Measurements from ENCODE around the gene CHPF.

Gene CHPF

GRCh38 chr2:219531639-219532377 lies 11.8 kb downstream of the CHPF start:
- no peak for DNase-seq (ENCODE audit: low read depth)

- DNase-seq (ENCODE audit: low read depth) = peak; percentile 72
Observed at GRCh38 chr2:219530048-219530963, 13.3 kb downstream of the CHPF start.

DNA sequence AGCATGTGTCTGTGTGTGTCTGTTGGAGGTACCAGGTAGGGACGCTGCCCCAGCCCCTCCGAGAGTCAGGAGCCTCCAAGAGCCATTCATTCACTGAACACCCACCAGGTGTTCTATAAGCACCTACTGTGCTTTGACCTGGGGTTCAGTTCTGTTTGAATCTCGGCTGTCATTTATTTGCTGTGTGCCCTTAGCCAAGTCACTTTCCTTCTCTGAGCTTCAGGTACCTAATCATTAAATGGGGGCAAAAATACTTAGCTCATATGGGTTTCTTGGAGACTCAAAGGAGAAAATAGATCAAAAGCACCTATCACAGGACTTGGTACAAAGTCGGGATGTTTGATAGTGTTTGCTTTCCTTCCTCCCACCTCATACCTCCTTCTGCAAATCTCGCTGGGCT lies 16.1 kb downstream of the CHPF start:
- DNase-seq (ENCODE audit: low read depth) = no peak

DNA sequence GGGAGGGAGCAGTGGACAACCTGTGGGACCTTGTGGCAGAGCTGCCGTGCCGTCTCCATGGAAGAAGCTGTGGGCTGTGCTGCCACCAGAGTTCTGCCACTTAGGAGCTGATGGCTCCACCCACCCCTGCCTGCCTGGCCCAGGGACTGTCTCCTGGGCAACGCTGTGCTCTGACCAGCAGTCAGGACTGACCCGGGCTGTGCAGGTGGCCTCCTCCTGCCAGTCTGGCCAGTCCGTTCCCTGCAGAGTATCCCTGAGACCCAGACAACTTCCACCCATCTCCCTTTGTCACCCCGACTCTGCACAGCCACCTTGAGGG lies 16.6 kb downstream of the CHPF start:
- DNase-seq (ENCODE audit: low read depth) = no peak

- no peak for DNase-seq (ENCODE audit: low read depth)
Observed at GRCh38 chr2:219526320-219527075, 17.1 kb downstream of the CHPF start.

GRCh38 chr2:219525533-219526232 lies 17.9 kb downstream of the CHPF start:
- DNase-seq (ENCODE audit: low read depth) = no peak

DNA sequence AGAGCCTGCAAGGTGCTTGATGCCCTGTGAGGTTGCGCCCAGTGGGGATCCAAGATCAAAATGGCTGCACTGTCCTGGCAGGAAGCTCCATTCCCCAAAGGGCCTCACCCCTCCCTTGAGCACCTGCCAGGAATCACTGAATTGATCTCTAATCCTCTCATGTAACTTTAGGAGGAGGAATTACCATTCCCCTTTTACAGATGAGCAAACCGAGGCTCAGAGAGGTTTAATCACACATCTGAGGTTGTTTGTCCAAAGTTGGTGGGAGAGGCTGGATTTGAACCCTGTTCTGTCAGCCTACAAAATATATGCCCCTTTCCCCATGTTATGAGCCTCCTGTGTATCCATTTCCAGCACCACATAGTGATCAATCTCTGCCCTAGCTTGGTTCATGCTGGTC lies 18.8 kb downstream of the CHPF start:
- DNase-seq (ENCODE audit: low read depth) = no peak

DNA sequence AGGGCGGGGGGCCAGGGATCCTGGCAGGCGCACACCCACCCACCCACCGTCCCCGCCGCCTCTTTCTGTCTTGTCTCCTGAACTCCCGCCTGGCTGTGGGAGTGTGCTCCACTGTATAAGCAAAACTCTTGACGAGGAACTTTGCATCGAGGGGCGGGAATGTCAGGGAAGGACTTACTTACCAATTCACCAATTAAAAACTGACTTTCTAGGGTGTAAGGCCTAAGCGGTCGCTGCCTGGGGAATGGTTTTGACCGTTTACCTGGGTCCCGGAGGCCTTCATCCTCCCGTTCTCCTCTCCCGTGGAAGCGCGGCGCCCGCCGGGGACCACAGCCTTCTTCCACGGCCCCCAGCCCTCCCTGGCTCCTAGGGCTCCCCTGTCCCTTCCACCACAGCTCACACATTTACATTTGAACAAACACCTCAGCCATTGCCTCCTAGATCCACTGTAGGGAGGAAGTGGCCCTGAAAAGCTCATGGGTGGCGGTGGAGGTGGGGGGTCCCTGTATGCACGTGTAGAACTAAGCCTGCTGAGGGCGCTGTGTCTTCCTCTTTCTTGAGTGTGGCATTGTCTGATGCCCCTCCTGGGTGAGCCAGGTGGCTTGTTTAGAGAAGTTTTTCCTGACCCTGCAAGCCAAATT lies 20.5 kb downstream of the CHPF start:
- DNase-seq (ENCODE audit: low read depth) = no peak

GRCh38 chr2:219522111-219523030 lies 21.2 kb downstream of the CHPF start:
- no peak for DNase-seq (ENCODE audit: low read depth)

GRCh38 chr2:219521066-219521880 lies 22.3 kb downstream of the CHPF start:
- DNase-seq (ENCODE audit: low read depth) = no peak

GRCh38 chr2:219520079-219520478 lies 23.5 kb downstream of the CHPF start:
- DNase-seq (ENCODE audit: low read depth) = no peak

- no peak for DNase-seq (ENCODE audit: low read depth)
Observed at GRCh38 chr2:219519526-219519916, 24.1 kb downstream of the CHPF start.

DNA sequence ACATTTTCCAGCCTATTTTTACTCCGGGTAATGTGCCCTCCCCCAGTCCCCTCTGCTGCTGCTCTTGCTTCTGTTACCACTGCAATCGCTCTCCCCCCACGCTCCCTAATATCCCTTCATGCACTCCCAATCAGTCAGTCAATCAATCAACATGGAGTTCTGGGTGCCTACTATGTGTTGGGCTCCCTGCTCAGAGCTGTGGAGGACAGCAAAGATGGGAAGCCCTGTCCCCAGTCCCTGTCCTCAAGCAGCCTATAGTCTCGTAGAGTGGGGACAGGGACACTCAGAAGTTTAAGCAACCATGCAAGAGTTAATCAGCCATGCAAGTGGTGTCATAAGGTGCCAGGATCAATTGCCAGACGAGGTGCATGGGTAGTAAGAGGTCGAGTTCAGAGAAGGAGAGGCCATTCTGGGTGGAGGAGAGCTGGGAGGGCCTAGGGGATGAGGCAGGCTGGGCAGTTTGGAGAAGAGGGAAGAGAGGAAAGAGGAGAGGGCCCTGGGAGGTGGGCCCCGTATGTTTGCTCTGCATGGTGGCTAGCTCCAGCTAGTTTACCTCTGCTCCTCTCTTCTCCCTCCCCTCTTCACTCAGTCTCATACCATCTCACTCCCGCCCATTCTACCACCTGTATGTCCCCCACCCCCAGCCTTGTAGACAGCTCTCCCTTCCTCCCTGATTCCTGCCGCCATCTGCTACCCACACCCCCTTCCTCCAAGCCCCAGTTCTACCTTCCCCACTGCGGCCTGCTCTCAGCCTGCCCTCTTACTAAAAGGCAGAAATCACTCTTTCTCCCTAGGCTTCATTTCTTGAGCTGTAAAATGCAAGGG lies 25.4 kb downstream of the CHPF start:
- DNase-seq (ENCODE audit: low read depth) = no peak

DNA sequence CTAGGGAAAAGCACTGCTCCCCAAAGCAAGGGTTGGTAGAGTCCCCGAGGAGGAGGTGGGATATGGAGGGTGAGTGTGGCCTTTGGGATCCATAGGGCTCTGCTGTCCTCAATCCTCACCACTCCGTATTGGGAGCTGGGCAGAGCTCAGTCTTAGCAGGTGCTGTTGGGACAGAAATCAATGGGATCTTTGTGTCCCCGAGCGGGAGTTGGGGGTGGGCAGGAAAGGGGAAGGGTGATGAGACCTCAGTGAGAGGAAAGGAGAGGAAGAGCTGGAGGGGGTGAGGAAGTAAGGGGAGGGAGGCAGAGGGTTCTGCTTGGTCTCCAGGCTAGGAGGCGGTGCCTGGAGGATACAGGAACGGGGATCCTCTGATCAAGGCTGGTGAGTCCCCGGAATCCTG lies 26.7 kb downstream of the CHPF start:
- DNase-seq (ENCODE audit: low read depth) = no peak

DNA sequence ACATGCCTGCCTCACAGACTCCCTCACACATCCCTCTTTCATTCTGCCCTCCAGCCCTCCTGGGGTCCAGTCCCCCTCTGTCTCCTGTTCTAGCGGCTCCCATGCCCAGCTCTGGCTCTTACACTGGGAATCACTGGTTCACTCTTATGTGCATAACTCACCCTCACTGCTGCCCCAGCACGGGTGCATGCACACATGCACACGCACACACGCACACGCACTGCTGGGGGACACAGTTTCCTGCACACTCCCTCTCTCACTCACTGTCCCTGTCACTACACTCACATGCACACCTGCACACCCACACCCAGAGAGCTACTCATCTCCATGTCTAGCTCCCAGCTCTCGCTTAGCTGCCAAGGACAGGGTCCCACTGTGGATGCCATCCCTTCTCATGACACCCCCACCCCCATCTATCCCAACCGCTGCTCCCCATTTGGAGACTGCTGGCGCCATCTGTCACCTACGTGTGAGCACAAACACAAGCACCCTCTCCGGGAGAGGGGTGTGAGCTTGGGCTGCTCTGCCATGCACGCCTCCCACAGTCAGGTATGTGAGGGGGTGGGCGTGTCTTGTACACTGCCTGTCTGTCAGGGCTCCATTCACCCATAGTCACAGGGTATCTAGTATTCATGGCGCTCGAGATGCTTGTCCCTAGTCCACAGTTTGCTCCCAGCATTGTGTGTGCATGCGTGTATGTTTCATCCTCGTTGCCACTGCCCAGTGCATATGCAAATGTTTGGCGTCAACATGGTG lies 27.6 kb downstream of the CHPF start:
- DNase-seq (ENCODE audit: low read depth) = no peak

DNA sequence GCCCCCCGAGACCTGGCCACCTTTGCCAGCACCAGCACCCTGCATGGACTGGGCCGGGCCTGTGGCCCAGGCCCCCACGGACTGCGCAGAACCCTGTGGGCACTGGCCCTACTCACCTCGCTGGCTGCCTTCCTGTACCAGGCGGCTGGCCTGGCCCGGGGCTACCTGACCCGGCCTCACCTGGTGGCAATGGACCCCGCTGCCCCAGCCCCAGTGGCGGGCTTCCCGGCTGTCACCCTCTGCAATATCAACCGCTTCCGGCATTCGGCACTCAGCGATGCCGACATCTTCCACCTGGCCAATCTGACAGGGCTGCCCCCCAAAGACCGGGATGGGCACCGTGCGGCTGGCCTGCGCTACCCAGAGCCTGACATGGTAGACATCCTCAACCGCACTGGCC lies 28.8 kb downstream of the CHPF start:
- no peak for DNase-seq (ENCODE audit: low read depth)

GRCh38 chr2:219514196-219514761 lies 29.3 kb downstream of the CHPF start, which contains the start of gene ASIC4:
Gene ASIC4, plus strand, starts transcription at chr2:219514482. Its CDS starts 243 bp downstream, at chr2:219514725.
- no peak for DNase-seq (ENCODE audit: low read depth)

DNA sequence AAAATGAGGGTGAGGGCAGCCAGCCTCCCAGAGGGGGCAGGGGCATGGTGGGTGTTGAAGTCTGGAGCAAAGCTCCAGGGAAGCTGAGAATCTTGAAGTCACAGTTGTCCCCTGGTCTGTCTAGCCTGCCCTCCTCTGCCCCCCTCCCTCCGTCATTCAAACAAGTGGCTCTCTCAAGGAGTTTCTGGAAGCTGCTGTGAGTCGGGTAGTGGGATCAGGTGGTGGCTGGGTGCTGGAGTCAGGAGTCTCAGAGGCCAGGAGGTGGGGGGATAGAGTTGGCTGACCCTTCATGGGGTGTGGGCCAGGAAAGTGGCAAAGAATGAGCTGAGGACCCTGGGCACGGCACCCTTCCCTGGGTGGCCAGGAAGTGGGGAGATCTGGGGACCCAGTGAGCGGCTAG lies 29.8 kb downstream of the CHPF start:
- no peak for DNase-seq (ENCODE audit: low read depth)

All from activated T-helper 1 cell treated with Interleukin-2 at 50 U/mL for 16 hours (primary cell).